IMR-90 (cell line): ENCODE results near the gene SLC23A3. TPM values are rescaled to one million over a fixed set of nuclear protein-coding genes. Genes with fewer than 3 reads are reported as not detected.

ENCODE experiments used
- ATAC-seq: fragments of 200-7000 bp; cut with Tn5 transposase; 2 replicates; pipeline ENCODE4 v1.9.1; 2020; ENCODE audit warnings: low read depth, mild to moderate bottlenecking, moderate library complexity
- BruUV-seq: library from RNA; stranded (reverse); fragments of 400-500 nt; replicated peaks from 2 replicates; lab custom pipeline; 2021; lab: Mats Ljungman, UMichigan
- CTCF ChIA-PET: fragments of 300-600 bp; formaldehyde crosslinking; extraction: SDS; loops from one replicate; lab custom pipeline; 2021; ENCODE audit warnings: antibody characterized with exemption; lab: Yijun Ruan, JAX
- POLR2A ChIA-PET: fragments of 300-600 bp; sonication (Branson Sonifier 250); formaldehyde crosslinking; loops from one replicate; lab custom pipeline; 2022; ENCODE audit warnings: antibody characterized with exemption; ENCODE audit not compliant: unreplicated experiment; lab: Charles Lee
- DNase-seq: peaks from one replicate; pipeline ENCODE4 v3.0.0; 2013
- H2AFZ ChIP-seq: replicated peaks from 2 replicates; pipeline ENCODE3; 2013; ENCODE audit warnings: low read length, mild to moderate bottlenecking; ENCODE audit not compliant: poor library complexity
- H2AK5ac ChIP-seq: 2 replicates; pipeline ENCODE4 v1.6.1; 2013; ENCODE audit warnings: low read depth, low read length, inconsistent platforms
- H2AK9ac ChIP-seq: replicated peaks from 2 replicates; pipeline ENCODE3; 2013; ENCODE audit warnings: mild to moderate bottlenecking, low read depth, low read length, moderate library complexity; ENCODE audit not compliant: poor library complexity
- H2BK120ac ChIP-seq: 2 replicates; pipeline ENCODE4 v1.6.1; 2013; ENCODE audit warnings: low read depth, low read length, inconsistent platforms
- H2BK15ac ChIP-seq: 3 replicates; pipeline ENCODE4 v1.6.1; 2013; ENCODE audit warnings: low read depth, low read length, inconsistent platforms
- H2BK20ac ChIP-seq: 2 replicates; pipeline ENCODE4 v1.6.1; 2013; ENCODE audit warnings: low read depth, mild to moderate bottlenecking, inconsistent platforms, low read length, moderate library complexity
- H2BK5ac ChIP-seq: 2 replicates; pipeline ENCODE4 v1.6.1; 2013; ENCODE audit warnings: mild to moderate bottlenecking, low read depth, low read length, inconsistent platforms; ENCODE audit not compliant: poor library complexity, severe bottlenecking
- H3K14ac ChIP-seq: replicated peaks from 2 replicates; pipeline ENCODE4 v1.6.1; 2013; ENCODE audit warnings: low read depth, low read length, inconsistent platforms
- H3K18ac ChIP-seq: 2 replicates; pipeline ENCODE4 v1.6.1; 2013; ENCODE audit warnings: low read depth, low read length, control low read depth
- H3K23ac ChIP-seq: 2 replicates; pipeline ENCODE4 v1.6.1; 2013; ENCODE audit warnings: low read depth, low read length, inconsistent platforms
- H3K27ac ChIP-seq: 2 replicates; pipeline ENCODE4 v1.5.1; 2013; ENCODE audit warnings: mild to moderate bottlenecking, control low read depth, low read length; ENCODE audit not compliant: insufficient read depth
- H3K27me3 ChIP-seq: 2 replicates; pipeline ENCODE4 v1.6.1; 2013; ENCODE audit warnings: low read length; ENCODE audit not compliant: control insufficient read depth, insufficient read depth
- H3K36me3 ChIP-seq: 2 replicates; pipeline ENCODE4 v1.6.1; 2013; ENCODE audit warnings: low read length, mixed read lengths; ENCODE audit not compliant: control insufficient read depth, insufficient read depth
- H3K4ac ChIP-seq: 2 replicates; pipeline ENCODE4 v1.6.1; 2013; ENCODE audit warnings: low read depth, low read length, inconsistent platforms
- H3K4me1 ChIP-seq: 2 replicates; pipeline ENCODE4 v1.6.1; 2013; ENCODE audit warnings: low read length, mixed read lengths; ENCODE audit not compliant: control insufficient read depth, insufficient read depth
- H3K4me2 ChIP-seq: 2 replicates; pipeline ENCODE4 v1.6.1; 2013; ENCODE audit warnings: low read depth, mild to moderate bottlenecking, control low read depth, low read length, moderate library complexity
- H3K4me3 ChIP-seq: 2 replicates; pipeline ENCODE4 v1.5.1; 2013; ENCODE audit warnings: low read depth, mild to moderate bottlenecking, control low read depth, low read length, moderate library complexity; ENCODE audit not compliant: insufficient read depth
- H3K56ac ChIP-seq: 2 replicates; pipeline ENCODE4 v1.6.1; 2013; ENCODE audit warnings: low read length, inconsistent platforms; ENCODE audit not compliant: insufficient read depth; ENCODE audit errors: extremely low read depth
- H3K79me1 ChIP-seq, 2 experiments: 2 replicates each; pipeline ENCODE4 v1.6.1; 2013; ENCODE audit warnings: low read length in 2 of 2, inconsistent platforms in 1 of 2, low read depth in 1 of 2
- H3K9ac ChIP-seq: 2 replicates; pipeline ENCODE4 v1.6.1; 2013; ENCODE audit warnings: low read depth, low read length, control low read depth
- H3K9me1 ChIP-seq: 2 replicates; pipeline ENCODE4 v1.6.1; 2013; ENCODE audit warnings: low read length, inconsistent platforms; ENCODE audit not compliant: insufficient read depth
- H3K9me3 ChIP-seq: 2 replicates; pipeline ENCODE4 v1.6.1; 2013; ENCODE audit warnings: low read length; ENCODE audit not compliant: control insufficient read depth, insufficient read depth
- H4K20me1 ChIP-seq: 2 replicates; pipeline ENCODE4 v1.6.1; 2013; ENCODE audit warnings: low read length, inconsistent platforms; ENCODE audit not compliant: insufficient read depth
- H4K5ac ChIP-seq: 2 replicates; pipeline ENCODE4 v1.6.1; 2013; ENCODE audit warnings: mild to moderate bottlenecking, low read depth, low read length, control low read depth
- H4K8ac ChIP-seq, 2 experiments: 2 replicates each; pipeline ENCODE4 v1.6.1; 2013; ENCODE audit warnings: low read depth in 2 of 2, low read length in 2 of 2, control low read depth in 1 of 2, inconsistent platforms in 1 of 2
- H4K91ac ChIP-seq: 2 replicates; pipeline ENCODE4 v1.6.1; 2013; ENCODE audit warnings: low read depth, low read length, inconsistent platforms; ENCODE audit not compliant: insufficient read depth
- BHLHE40 ChIP-seq: fragments of 150-350 bp; IDR thresholded peaks from 2 replicates; pipeline ENCODE4 v1.6.1; 2016; ENCODE audit warnings: mild to moderate bottlenecking, low read depth, low read length
- MXI1 ChIP-seq: IDR thresholded peaks from 2 replicates; pipeline ENCODE4 v1.6.1; 2012; ENCODE audit warnings: low read depth, mild to moderate bottlenecking, low read length, moderate library complexity, borderline replicate concordance
- NFE2L2 ChIP-seq: fragments of 150-350 bp; IDR thresholded peaks from 2 replicates; pipeline ENCODE4 v1.6.1; 2016; ENCODE audit warnings: low read depth, mild to moderate bottlenecking, low read length
- POLR2A ChIP-seq: IDR thresholded peaks from 2 replicates; pipeline ENCODE4 v1.6.1; 2012; ENCODE audit warnings: mild to moderate bottlenecking, low read depth, low read length
- RAD21 ChIP-seq: IDR thresholded peaks from 2 replicates; pipeline ENCODE4 v1.6.1; 2012; ENCODE audit warnings: low read length, improper control_type of control experiment
- RFX5 ChIP-seq: IDR thresholded peaks from 2 replicates; pipeline ENCODE4 v1.8.0; 2012; ENCODE audit warnings: low read depth, mild to moderate bottlenecking, low read length, moderate library complexity
- USF2 ChIP-seq: fragments of 150-350 bp; IDR thresholded peaks from 2 replicates; pipeline ENCODE4 v1.6.1; 2017; ENCODE audit warnings: mild to moderate bottlenecking, antibody characterized with exemption, low read length, low read depth
- WGBS, 2 experiments: methylation state at CpG; one replicate each; pipeline versions ENCODE4 v1.1.5 to v1.1.7; 2013; ENCODE audit warnings: missing lambda C conversion rate in 2 of 2; ENCODE audit not compliant: insufficient read length in 1 of 2; ENCODE audit errors: extremely low coverage in 2 of 2; 5-methylcytosine and 5-hydroxymethylcytosine counted together
- dilution Hi-C: fragments of 300-500 bp; cut with HindIII; formaldehyde crosslinking; loops from one replicate; pipeline ENCODE4 v1.14.3; 2018; ENCODE audit warnings: low sequenced_read_pairs; ENCODE audit not compliant: unreplicated experiment
- in situ Hi-C: fragments of 300-500 bp; cut with MboI; formaldehyde crosslinking; loops from 3 replicates; pipeline ENCODE4 v1.14.3; 2019; ENCODE audit warnings: low sequenced_read_pairs, inconsistent platforms, mixed read lengths
- intact Hi-C: fragments of 100-400 bp; cut with micrococcal nuclease; formaldehyde crosslinking; loops from 2 replicates; pipeline ENCODE4 v1.10.0; 2022
- polyA plus RNA-seq, 3 experiments: library from polyadenylated mRNA; depleted of rRNA; stranded (reverse); fragments of >200 nt; gene quantifications; 2 replicates each; pipeline ENCODE4 v1.2.3, GENCODE V29; 2012; ENCODE audit warnings: low replicate concordance in 1 of 3
- total RNA-seq: library from RNA; depleted of rRNA; stranded (reverse); fragments of >200 nt; gene quantifications from 2 replicates; pipeline ENCODE4 v1.2.3, GENCODE V29; 2012
- TF ChIP-seq, protein P1 (sequence below): conservative IDR thresholded peaks from 2 replicates; pipeline ENCODE4 v1.5.1; 2012; ENCODE audit warnings: mild to moderate bottlenecking, low read depth, low read length, improper control_type of control experiment

Gene SLC23A3
- total and polyA plus RNA-seq, 2 of the 4 experiments (the other 2 are of a cell fraction) = 0.18 to 0.65 TPM

DNA sequence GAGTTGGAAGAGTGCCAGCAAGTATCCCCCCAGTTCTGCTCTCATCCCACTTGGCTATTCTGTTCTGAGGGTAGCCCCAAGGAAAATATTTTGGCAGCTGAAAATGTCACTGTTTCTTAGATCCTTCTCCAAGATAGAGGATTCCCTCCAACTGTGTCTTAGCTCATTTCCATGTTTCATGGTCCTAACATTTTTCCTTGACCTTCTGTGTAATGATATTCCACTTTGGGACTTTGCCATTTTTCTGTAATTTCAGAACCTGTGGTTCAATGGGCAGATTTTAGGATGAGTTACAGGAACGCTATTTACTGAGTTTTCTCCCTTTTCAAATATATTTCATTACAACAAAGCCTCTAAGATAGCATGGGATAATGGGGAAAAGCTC lies 44.0 kb downstream of the SLC23A3 start:
- no peak overlapping the region for H3K56ac ChIP-seq
- no peak overlapping the region for H3K4me3 ChIP-seq
- H2BK15ac ChIP-seq = no peak overlapping the region
- H3K23ac ChIP-seq = no peak overlapping the region
- in situ Hi-C loops (no loop called here), dilution Hi-C loops (no loop called here), intact Hi-C loops (loop anchor here (2.0 kb wide), 1 partner anchor 29 kb away; no protein-coding TSS in a partner anchor)
- no peak overlapping the region for H2BK20ac ChIP-seq
- no peak overlapping the region for H4K91ac ChIP-seq
- H4K5ac ChIP-seq = no peak overlapping the region
- 0 out of 4 replicates have a peak overlapping the region, but pooled peaks of 1 of the 2 experiments have one; percentile 2 for H4K8ac ChIP-seq
- no peak overlapping the region for H2AFZ ChIP-seq
- no peaks in the 10 kb centered on the region for H3K36me3 ChIP-seq
- H2AK9ac ChIP-seq = no peak overlapping the region
- BruUV-seq = no TSS peak
- no peak overlapping the region for H3K14ac ChIP-seq
- H2AK5ac ChIP-seq = no peak overlapping the region
- H3K27me3 ChIP-seq = no peaks in the 10 kb centered on the region
- ChIA-PET CTCF (interaction anchor here (0.8 to 1.2 kb wide), 4 partner anchors 16 to 68 kb away, joined by 3 to 5 read pairs (median 4); no protein-coding TSS in a partner anchor), POLR2A (no interaction called here)
- no peak overlapping the region for H2BK120ac ChIP-seq
- WGBS, 2 experiments = no CpG with 5 or more reads among the region's 1 CpG
- H3K4ac ChIP-seq = no peak overlapping the region
- H3K9ac ChIP-seq = no peak overlapping the region
- H2BK5ac ChIP-seq = no peak overlapping the region
- H3K9me3 ChIP-seq = no peaks in the 10 kb centered on the region
- DNase-seq (no peak), ATAC-seq (no peak)
- no peaks in the 10 kb centered on the region; a peak in 1 of 4 replicates for H3K79me1 ChIP-seq
- peaks cover 12% of the 10 kb centered on the region for H3K4me1 ChIP-seq
- no peak overlapping the region for H3K27ac ChIP-seq
- no peak overlapping the region for H3K4me2 ChIP-seq
- H3K18ac ChIP-seq = no peak overlapping the region
- no peaks in the 10 kb centered on the region for H4K20me1 ChIP-seq
- no peak for TF ChIP-seq POLR2A
- no peak for TF ChIP-seq RAD21
- no peak for TF ChIP-seq MXI1
- no peak for TF ChIP-seq USF2
- TF ChIP-seq, protein P1, sequence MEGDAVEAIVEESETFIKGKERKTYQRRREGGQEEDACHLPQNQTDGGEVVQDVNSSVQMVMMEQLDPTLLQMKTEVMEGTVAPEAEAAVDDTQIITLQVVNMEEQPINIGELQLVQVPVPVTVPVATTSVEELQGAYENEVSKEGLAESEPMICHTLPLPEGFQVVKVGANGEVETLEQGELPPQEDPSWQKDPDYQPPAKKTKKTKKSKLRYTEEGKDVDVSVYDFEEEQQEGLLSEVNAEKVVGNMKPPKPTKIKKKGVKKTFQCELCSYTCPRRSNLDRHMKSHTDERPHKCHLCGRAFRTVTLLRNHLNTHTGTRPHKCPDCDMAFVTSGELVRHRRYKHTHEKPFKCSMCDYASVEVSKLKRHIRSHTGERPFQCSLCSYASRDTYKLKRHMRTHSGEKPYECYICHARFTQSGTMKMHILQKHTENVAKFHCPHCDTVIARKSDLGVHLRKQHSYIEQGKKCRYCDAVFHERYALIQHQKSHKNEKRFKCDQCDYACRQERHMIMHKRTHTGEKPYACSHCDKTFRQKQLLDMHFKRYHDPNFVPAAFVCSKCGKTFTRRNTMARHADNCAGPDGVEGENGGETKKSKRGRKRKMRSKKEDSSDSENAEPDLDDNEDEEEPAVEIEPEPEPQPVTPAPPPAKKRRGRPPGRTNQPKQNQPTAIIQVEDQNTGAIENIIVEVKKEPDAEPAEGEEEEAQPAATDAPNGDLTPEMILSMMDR = no peak
- TF ChIP-seq RFX5 = no peak
- no peak for TF ChIP-seq BHLHE40
- no peak for TF ChIP-seq NFE2L2
- peaks cover 9% of the 10 kb centered on the region for H3K9me1 ChIP-seq
